GM18870 (cell line): ENCODE data around the gene PLEKHJ1.
"Not testable (repeated sequence)": the region's sequence is repeated elsewhere in the genome, so short reads cannot be mapped to it uniquely, and the experiment has no call there.

Experiments
- ATAC-seq: cut with Tn5 transposase; IDR thresholded peaks from one replicate; pipeline ENCODE4 v1.9.1; 2021; ENCODE audit warnings: moderate library complexity; ENCODE audit not compliant: unreplicated experiment

PLEKHJ1 gene

GRCh38 chr19:2236314-2237050 lies at the start of gene PLEKHJ1, which contains the start of gene SF3A2:
TSS of gene PLEKHJ1 (minus strand) at chr19:2236329. CDS start at chr19:2236248, 81 bp downstream.
TSS of gene SF3A2 (plus strand) at chr19:2236824. CDS start at chr19:2243419, 6,595 bp downstream.
- peak; percentile 73 for ATAC-seq

GRCh38 chr19:2283835-2284507 lies 47.8 kb upstream of the PLEKHJ1 start:
- no peak for ATAC-seq

DNA sequence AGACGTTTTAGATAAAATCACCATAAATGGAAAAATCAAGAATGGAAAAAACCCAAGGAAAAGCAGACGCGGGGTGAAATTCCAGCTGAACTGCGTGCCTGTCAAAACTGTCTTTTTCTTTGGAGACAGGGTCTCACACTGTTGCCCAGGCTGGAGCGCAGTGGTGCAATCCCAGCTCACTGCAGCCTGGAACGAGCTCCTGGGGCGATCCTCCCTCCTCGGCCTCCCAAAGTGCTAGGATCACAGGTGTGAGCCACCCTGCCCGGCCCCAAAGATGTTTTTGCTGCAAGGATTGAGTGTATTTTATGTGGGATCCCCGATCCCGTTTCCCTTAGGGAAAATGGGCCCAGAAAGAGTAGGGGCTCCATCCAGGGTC lies 46.7 kb upstream of the PLEKHJ1 start:
- no peak for ATAC-seq

GRCh38 chr19:2282062-2282861 lies 46.1 kb upstream of the PLEKHJ1 start, which contains the start of gene PEAK3:
TSS of gene PEAK3 (minus strand) at chr19:2282175. CDS start at chr19:2280931, 1,244 bp downstream.
- ATAC-seq = no peak

DNA sequence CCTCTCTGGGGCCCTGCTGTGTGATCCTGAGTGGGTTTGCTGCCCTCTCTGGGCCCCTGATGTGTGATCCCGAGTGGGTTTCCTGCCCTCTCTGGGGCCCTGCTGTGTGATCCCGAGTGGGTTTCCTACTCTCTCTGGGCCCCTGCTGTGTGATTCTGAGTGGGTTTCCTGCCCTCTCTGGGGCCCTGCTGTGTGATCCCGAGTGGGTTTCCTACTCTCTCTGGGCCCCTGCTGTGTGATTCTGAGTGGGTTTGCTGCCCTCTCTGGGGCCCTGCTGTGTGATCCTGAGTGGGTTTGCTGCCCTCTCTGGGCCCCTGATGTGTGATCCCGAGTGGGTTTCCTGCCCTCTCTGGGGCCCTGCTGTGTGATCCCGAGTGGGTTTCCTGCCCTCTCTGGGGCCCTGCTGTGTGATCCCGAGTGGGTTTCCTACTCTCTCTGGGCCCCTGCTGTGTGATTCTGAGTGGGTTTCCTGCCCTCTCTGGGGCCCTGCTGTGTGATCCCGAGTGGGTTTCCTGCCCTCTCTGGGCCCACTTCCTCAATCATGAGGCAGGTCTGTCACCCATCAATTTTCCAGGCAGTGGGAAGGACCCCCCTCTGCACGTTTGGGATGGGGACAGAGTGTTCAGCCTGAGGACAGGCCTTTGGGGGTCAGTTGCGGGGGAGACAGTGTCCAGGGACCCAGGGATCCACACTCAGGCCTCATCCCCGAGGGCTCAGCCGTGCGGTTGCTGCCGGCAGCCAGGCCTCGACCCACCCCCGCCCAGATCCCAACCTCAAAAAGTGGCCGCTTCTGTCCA lies 45.3 kb upstream of the PLEKHJ1 start:
- not testable (repeated sequence) for ATAC-seq

GRCh38 chr19:2280633-2281264 lies 44.6 kb upstream of the PLEKHJ1 start:
- ATAC-seq = no peak

- ATAC-seq = no peak
These were observed 42.5 kb upstream of the PLEKHJ1 start for GRCh38 chr19:2278459-2279158.

DNA sequence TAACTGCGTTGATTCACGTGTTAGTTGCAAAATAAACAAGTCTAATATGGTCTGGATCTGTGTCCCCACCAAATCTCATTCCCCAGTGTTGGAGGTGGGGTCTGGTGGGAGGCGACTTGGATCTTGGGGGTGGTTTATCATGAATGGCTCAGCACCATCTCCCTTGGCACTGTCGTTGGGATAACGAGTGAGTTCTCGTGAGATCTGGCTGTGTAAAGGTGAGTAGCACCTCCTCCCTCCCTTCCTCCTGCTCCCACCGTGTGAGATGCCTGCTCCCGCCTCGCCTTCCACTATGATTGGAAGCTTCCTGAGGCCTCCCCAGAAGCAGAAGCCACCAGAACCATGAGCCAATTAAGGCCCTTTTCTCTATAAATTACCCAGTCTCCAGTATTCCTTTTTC lies 41.0 kb upstream of the PLEKHJ1 start:
- ATAC-seq = no peak

- ATAC-seq = no peak
These were observed 40.4 kb upstream of the PLEKHJ1 start for GRCh38 chr19:2276429-2276986.

DNA sequence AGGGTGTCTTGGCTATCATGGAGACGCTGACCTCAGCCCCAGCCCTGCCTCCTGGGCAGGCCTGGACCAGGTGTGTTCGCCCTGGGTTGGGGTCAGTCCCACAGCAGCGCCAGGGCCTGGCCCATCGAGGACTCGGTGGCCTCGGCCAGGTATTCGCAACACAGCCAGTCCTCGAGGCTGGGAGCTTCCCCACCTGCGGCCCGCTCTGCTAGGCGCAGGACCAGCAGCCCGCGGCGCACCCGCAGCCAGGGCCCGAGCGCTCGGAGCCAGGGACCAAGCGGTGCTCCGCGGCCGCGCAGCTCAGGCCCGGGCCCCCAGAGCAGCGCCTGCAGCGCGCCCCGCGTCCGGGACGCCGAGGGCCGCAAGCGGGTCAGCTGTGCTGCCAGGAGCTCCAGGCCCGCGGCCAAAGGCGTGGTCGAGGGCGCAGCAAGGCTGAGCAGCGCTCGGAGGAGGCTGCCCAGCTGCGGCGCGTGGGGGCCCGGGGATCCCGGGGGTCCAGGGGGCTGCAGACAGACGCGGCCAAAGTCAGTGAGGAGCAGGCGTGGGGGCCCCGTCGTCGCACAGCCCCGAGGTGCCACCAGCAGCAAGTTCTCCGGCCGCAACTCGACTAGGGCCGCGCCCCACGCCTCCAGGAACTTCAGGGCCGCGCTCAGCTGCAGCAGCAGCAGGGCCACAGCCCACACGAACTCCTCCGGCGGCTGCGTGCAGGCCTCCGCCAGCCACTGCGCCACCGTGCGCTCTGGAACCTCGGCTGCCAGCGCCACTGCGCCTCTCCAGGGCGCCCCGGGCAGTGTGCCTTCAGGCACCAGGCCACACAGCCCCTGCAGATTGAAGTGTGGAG lies 39.7 kb upstream of the PLEKHJ1 start:
- ATAC-seq = no peak

DNA sequence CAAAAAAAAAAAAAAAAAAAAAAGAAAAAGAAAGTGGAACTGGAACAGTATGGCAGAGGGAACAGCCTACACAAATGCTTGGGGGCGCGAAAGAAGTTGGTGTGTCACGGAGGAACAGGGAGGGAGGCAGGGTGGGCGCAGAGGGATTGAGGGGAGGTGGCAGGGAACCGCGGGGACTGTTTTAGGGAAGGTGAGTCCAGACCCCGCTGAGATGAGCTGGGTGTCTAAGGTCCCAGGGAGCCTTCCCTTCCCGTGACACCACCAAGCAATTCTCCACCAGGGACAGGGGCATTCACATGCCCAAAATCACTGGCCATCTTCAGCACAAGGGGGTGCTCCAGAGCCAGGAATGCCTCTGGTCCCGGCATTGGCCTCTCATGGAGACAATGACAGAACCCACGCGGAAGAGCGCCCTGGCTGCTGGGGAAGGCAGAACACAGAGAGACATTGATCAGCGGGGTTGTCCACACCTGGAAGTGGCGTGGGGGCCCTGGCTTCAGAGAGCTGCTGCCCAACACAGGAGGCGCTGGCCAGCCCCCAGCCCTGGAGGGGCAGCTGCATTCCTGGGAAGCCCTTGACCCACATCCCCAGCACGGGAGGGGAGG lies 38.9 kb upstream of the PLEKHJ1 start:
- ATAC-seq = no peak

DNA sequence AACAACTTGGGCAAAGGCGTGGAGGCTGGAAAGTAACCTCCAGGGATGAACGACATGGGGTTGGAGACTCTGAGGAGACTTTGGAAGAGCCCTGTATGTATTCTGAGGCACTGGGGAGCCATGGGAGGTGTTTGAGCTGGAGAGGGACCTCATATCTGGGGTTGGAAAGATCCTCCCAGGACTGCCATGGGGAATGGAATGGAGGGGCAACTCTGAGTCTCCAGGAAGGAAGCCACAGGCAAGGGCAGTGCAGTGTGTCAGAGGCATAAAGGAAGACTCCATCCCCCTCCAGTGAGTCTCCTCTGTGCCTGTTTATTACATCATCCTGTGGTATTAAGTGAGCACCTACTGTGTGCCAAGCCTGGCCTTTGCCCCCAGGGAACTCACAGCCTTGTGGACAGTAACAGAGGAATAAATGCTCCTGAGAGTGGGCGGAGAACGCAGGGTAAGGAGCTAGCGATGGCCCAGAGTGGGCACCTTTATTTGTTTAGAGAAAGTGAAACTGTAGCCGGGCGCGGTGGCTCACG lies 38.1 kb upstream of the PLEKHJ1 start:
- ATAC-seq = no peak

- ATAC-seq = no peak
These were observed 37.4 kb upstream of the PLEKHJ1 start for GRCh38 chr19:2273356-2274184.

DNA sequence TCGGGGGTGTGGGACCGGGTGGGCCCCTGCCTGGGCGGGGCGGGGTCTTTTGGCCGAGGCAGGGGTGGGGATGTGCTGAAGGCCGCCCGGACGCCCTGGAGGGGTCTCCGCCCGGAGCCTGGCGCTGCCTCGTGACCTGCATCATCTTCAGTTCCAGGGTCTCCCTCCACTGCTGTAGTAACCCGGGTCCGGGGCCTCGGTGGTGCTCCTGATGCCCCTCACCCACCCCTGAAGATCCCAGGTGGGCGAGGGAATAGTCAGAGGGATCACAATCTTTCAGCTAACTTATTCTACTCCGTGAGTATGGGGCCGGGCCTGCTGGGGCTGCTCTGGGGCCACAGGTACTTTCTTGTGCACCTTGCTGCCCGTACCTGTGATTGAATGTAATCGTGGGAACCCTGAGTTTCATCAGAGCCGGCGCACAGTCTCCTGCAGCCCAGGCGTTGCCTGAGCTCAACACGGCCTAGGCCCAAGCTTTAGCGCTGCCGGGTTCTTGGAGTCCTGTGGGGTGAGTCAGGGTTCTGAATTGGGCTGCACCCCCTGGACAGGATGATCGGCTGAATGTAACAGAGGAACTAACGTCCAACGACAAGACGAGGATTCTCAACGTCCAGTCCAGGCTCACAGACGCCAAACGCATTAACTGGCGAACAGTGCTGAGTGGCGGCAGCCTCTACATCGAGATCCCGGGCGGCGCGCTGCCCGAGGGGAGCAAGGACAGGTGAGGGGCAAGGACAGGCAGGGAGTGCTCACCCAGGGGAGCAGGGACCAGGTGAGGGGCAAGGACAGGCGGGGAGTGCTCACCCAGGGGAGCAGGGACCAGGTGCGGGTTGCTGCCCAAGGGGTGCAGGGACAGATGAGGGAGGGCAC lies 35.3 kb upstream of the PLEKHJ1 start:
- ATAC-seq = no peak

GRCh38 chr19:2270423-2271233 lies 34.5 kb upstream of the PLEKHJ1 start:
- no peak for ATAC-seq
